ENCODE measurements around the gene HTT. TPM values are rescaled to one million over a fixed set of nuclear protein-coding genes. Genes with fewer than 3 reads are reported as not detected.
"Not testable (repeated sequence)": the region's sequence is repeated elsewhere in the genome, so short reads cannot be mapped to it uniquely, and the experiment has no call there.

Gene HTT
- total RNA-seq, 2 experiments from 2014 or later = 72.0 to 83.7 TPM

- Mint-ChIP-seq H3K9me3 (no peaks in the 10 kb centered on the region), H3K36me3 (ENCODE audit: low read depth) (peaks cover 4% of the 10 kb centered on the region), H3K27ac (peak overlapping the region; percentile 13), H3K4me3 (no peak overlapping the region), H3K27me3 (peaks cover 7% of the 10 kb centered on the region), H3K4me1 (peaks cover 62% of the 10 kb centered on the region)
- DNase-seq = no peak
- POLR2A ChIA-PET = no interaction called here
- CTCF ChIA-PET = interaction anchor here (0.6 to 1.3 kb wide), 2 partner anchors 50 to 67 kb away, joined by 3 read pairs; no protein-coding TSS in a partner anchor
These were observed 34.6 kb upstream of the HTT start for GRCh38 chr4:3039706-3040366.

DNA sequence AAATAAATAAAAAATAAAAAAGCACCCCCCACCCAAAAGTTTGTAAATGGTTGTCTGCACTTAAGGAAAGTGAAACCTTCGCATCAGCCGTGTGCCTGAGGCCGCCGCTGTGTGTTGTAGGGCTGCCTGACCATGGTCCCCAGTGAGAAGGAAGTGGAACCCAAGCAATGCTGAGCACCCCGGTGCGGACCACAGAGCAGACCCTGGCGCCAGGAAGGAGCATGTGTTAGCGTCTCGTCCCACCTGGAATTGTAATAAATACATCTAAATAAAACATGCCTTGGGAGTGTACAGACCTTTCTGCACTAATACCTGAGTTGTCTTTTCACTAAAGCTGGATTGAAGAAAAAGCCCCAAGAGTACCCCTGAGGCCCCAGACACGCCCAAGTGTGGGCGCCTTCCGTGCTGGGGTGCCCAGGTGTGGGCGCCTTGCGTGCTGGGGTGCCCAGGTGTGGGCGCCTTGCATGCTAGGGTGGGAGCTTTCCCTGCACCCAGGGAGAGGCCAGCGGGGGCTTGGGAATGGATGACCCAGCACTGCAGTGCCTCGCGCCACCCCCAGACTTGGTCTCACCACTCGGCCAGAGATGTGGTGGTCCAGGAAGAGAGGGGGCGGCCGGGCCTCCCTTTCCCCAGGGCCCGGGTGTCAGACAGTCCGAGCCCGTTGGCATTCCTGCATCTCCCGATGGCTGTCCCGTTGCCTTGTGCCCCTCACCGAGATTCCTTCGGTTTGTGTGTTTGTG is 33.9 kb upstream of the HTT start:
- Mint-ChIP-seq H3K27me3 (peaks cover 7% of the 10 kb centered on the region), H3K4me1 (peaks cover 70% of the 10 kb centered on the region), H3K27ac (no peak overlapping the region), H3K4me3 (no peak overlapping the region), H3K9me3 (peaks cover 5% of the 10 kb centered on the region), H3K36me3 (ENCODE audit: low read depth) (peaks cover 9% of the 10 kb centered on the region)
- DNase-seq = no peak
- POLR2A ChIA-PET = no interaction called here
- CTCF ChIA-PET = interaction anchor here (0.6 to 1.3 kb wide), 5 partner anchors 32 to 506 kb away, joined by 3 to 5 read pairs (median 3); partner anchors contain the start of genes GRK4 and NOP14

- H3K4me3 Mint-ChIP-seq = peak overlapping the region; percentile 79
- POLR2A ChIA-PET = no interaction called here
- DNase-seq = peak; percentile 58
- peaks cover 16% of the 10 kb centered on the region for H3K36me3 Mint-ChIP-seq (ENCODE audit: low read depth)
- CTCF ChIA-PET = interaction anchor here (0.6 to 1.3 kb wide), 8 partner anchors 9 to 760 kb away, joined by 3 to 5 read pairs (median 4); partner anchors contain the start of genes GRK4 and NOP14
- H3K27me3 Mint-ChIP-seq = peaks cover 5% of the 10 kb centered on the region
- peak overlapping the region; percentile 95 for H3K27ac Mint-ChIP-seq
- peaks cover 10% of the 10 kb centered on the region for H3K9me3 Mint-ChIP-seq
- peaks cover 78% of the 10 kb centered on the region for H3K4me1 Mint-ChIP-seq
These were observed 33.0 kb upstream of the HTT start for GRCh38 chr4:3041192-3042142.

DNA sequence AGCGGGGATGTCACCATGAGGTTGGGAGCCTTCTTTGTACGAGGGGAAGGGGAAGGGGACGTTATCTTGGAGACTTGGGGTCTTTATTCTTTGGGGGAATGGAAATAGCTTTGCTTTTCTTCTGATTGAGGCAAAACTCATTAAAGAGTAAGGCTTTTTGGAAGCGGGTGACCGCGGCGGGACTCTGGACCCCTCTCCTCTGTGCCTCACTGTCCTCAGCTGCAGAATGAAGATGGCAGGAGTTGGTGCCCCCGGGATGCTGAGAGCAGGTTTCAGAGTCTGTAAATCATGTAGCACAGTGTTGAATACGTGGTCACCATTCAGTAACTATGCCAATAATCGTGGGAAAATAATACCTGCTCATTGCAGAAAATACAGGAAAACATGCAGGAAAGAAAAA is 32.3 kb upstream of the HTT start:
- Mint-ChIP-seq H3K4me3 (peak overlapping the region; percentile 79), H3K9me3 (peaks cover 10% of the 10 kb centered on the region), H3K36me3 (ENCODE audit: low read depth) (peaks cover 16% of the 10 kb centered on the region), H3K27me3 (peaks cover 4% of the 10 kb centered on the region), H3K4me1 (peaks cover 76% of the 10 kb centered on the region), H3K27ac (peak overlapping the region; percentile 95)
- no peak for DNase-seq
- ChIA-PET CTCF (interaction anchor here (0.5 to 1.3 kb wide), 5 partner anchors 10 to 761 kb away, joined by 3 to 5 read pairs (median 4); no protein-coding TSS in a partner anchor), POLR2A (no interaction called here)

GRCh38 chr4:3043282-3044020 is 31.0 kb upstream of the HTT start:
- ChIA-PET POLR2A (no interaction called here), CTCF (interaction anchor here (0.6 to 1.1 kb wide), 3 partner anchors 12 to 78 kb away, joined by 3 to 5 read pairs (median 4); no protein-coding TSS in a partner anchor)
- Mint-ChIP-seq H3K36me3 (ENCODE audit: low read depth) (peaks cover 16% of the 10 kb centered on the region), H3K4me1 (peaks cover 76% of the 10 kb centered on the region), H3K4me3 (no peak overlapping the region), H3K27me3 (peaks cover 1% of the 10 kb centered on the region), H3K27ac (no peak overlapping the region), H3K9me3 (peaks cover 10% of the 10 kb centered on the region)
- no peak for DNase-seq

DNA sequence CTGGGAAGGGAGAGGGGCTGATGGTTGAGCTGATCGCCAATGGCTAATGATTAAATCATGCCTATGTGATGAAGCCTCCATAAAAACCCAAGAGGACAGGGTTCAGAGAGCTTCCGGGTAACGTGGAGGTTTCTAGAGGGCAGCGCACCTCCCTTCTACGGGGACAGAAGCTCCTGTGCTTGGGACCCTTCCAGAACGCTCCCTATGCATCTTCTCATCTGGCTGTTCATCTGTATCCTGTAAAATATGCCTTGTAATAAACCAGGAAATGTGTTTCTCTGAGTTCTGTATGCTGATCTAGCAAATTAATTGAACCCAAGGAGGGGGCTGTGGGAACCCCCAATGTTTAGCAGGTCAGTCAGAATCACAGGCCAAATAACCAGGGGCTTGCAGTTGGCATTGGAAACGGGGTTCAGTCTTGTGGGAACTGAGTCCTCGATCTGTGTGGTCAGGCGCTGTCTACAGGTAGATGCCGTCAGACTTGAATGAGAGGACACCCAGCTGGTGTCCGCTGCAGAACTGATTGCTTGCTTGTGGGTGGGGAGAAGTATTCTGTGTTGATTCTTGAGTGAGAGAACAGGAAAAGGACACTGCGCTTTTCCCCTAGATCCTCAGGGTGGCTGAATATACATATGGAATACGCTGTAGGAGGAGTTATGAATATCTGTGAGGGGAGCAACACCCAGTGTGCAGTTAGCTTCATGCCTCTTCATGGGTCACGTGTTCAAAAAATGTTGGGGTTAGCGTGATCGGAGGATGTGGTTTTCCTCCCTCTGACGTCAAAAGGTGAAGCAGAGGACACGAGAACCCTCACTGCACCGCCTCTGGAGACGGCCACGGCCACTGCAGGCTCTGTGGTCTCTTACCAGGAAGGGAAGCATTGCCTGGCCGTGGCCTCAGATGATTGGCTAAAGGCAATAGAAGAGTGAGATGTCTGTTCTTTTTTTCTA is 29.3 kb upstream of the HTT start:
- Mint-ChIP-seq H3K27ac (peak overlapping the region; percentile 84), H3K36me3 (ENCODE audit: low read depth) (peaks cover 17% of the 10 kb centered on the region), H3K4me3 (peak overlapping the region; percentile 6), H3K27me3 (peaks cover 5% of the 10 kb centered on the region), H3K4me1 (peaks cover 68% of the 10 kb centered on the region), H3K9me3 (peaks cover 10% of the 10 kb centered on the region)
- CTCF ChIA-PET = interaction anchor here (0.6 to 2.1 kb wide), 11 partner anchors 7 to 197 kb away, joined by 3 to 7 read pairs (median 3); no protein-coding TSS in a partner anchor
- POLR2A ChIA-PET = interaction anchor here (0.7 kb wide), 1 partner anchor 13 kb away, joined by 3 read pairs; no protein-coding TSS in a partner anchor
- DNase-seq = peak; percentile 87

- H3K9me3 Mint-ChIP-seq = peaks cover 10% of the 10 kb centered on the region
- ChIA-PET CTCF (interaction anchor here (1.0 to 2.1 kb wide), 5 partner anchors 8 to 32 kb away, joined by 3 to 7 read pairs (median 5); no protein-coding TSS in a partner anchor), POLR2A (no interaction called here)
- peaks cover 5% of the 10 kb centered on the region for H3K27me3 Mint-ChIP-seq
- H3K36me3 Mint-ChIP-seq (ENCODE audit: low read depth) = peaks cover 18% of the 10 kb centered on the region
- peaks cover 62% of the 10 kb centered on the region for H3K4me1 Mint-ChIP-seq
- DNase-seq = no peak
- H3K27ac Mint-ChIP-seq = peak overlapping the region; percentile 36
- no peak overlapping the region for H3K4me3 Mint-ChIP-seq
These were observed 28.3 kb upstream of the HTT start for GRCh38 chr4:3046162-3046561.

GRCh38 chr4:3046623-3047022 is 27.9 kb upstream of the HTT start:
- Mint-ChIP-seq H3K9me3 (peaks cover 10% of the 10 kb centered on the region), H3K27me3 (peaks cover 5% of the 10 kb centered on the region), H3K36me3 (ENCODE audit: low read depth) (peaks cover 18% of the 10 kb centered on the region), H3K4me3 (no peak overlapping the region), H3K4me1 (peaks cover 57% of the 10 kb centered on the region), H3K27ac (no peak overlapping the region)
- ChIA-PET POLR2A (no interaction called here), CTCF (interaction anchor here (0.7 to 2.1 kb wide), 4 partner anchors 9 to 21 kb away, joined by 3 to 7 read pairs (median 5); no protein-coding TSS in a partner anchor)
- no peak for DNase-seq

GRCh38 chr4:3047464-3048286 is 26.8 kb upstream of the HTT start:
- ChIA-PET POLR2A (no interaction called here), CTCF (interaction anchor here (0.7 to 2.1 kb wide), 3 partner anchors 8 to 85 kb away, joined by 3 to 7 read pairs (median 3); no protein-coding TSS in a partner anchor)
- Mint-ChIP-seq H3K4me3 (peak overlapping the region; percentile 37), H3K4me1 (peaks cover 46% of the 10 kb centered on the region), H3K27me3 (peaks cover 12% of the 10 kb centered on the region), H3K9me3 (peaks cover 13% of the 10 kb centered on the region), H3K36me3 (ENCODE audit: low read depth) (peaks cover 18% of the 10 kb centered on the region), H3K27ac (peak overlapping the region; percentile 85)
- peak; percentile 85 for DNase-seq

DNA sequence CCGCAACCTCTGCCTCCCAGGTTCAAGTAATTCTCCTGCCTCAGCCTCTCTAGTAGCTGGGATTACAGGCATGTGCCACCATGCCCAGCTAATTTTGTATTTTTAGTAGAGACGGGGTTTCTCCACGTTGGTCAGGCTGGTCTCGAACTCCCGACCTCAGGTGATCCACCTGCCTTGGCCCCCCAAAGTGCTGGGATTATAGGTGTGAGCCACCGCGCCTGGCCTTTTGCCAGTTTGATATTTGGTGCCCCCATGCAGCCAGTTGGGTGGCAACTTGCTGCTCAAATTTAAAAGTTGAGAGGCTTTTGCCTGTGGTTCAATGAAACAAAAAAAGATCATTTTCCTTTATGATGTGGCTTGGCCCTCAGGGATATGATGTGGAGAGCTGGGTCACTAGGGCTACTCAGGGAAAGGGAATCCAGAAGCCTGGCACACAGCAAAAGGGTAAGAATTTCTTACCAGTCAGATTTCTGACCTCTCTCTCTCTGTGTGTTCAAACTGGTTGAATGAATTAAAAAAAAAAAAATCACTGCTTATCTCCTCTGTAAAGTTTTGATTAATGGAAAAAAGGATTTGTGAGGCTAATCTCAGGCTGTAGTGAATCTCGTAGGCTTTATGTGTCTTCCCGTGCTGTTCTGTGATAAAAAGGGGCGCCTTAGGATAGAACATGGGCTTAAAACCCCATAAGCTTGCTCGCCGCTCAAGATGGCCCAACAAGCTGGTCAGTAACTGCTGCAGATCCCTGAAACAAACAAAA is 23.2 kb upstream of the HTT start:
- peaks cover 17% of the 10 kb centered on the region for H3K4me1 Mint-ChIP-seq
- H3K4me3 Mint-ChIP-seq; H3K27ac Mint-ChIP-seq; DNase-seq; CTCF ChIA-PET; POLR2A ChIA-PET; H3K36me3 Mint-ChIP-seq (ENCODE audit: low read depth): not testable (repeated sequence)
- peaks cover 12% of the 10 kb centered on the region for H3K27me3 Mint-ChIP-seq
- H3K9me3 Mint-ChIP-seq = peaks cover 17% of the 10 kb centered on the region
